ENCODE data around the gene MAP3K4.
"Not testable (repeated sequence)": the region's sequence is repeated elsewhere in the genome, so short reads cannot be mapped to it uniquely, and the experiment has no call there.

MAP3K4 gene

DNA sequence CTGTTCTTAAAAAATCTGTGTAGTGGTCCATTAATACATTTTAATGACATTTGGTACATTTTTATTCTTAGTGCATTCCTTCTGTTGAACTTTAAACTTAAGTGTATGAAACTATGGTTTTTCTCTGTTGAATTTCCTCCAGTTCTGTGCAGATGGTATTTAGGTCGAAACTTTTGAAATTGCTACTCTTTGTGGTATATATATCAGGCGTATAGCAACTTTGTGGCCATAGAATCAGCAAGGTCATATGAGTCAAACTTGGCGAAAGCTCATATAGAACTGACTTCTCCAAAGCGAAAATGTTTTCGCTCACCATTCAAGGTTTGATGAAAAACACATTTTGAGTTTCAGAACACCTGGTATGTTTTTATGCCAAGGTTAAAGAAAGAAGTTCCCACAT lies 93.7 kb downstream of the MAP3K4 start:
- DNase-seq = no peak

DNA sequence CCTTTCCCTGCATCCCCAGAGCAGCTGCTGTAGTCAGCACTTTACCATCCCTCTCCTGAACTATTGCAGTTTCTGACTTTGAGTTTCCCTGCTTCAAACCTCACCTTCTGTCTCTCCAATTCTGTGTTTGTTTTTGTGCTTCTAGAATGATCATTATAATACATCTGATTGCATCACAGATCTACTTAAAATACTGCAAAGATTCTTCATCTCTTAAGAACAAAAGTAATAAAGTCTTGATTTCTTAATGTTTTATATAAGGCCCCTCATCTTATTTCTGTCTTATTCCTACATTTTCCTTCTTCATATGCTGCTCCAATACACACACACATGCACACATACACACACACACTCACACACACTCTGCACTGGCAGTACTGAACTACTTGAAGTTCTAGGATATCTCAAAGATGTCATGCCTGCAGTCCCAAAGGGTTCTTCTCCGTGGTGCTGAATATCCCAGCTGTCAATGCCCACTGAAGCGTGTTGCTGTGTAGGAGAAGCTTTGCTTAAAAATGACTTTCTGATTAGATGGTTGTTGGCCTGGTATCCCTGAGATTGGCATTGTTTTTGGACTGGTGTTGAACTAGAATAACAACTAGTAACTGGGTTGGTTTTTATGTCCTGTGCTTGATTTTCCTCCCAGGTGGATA lies 97.2 kb downstream of the MAP3K4 start:
- DNase-seq = no peak

DNA sequence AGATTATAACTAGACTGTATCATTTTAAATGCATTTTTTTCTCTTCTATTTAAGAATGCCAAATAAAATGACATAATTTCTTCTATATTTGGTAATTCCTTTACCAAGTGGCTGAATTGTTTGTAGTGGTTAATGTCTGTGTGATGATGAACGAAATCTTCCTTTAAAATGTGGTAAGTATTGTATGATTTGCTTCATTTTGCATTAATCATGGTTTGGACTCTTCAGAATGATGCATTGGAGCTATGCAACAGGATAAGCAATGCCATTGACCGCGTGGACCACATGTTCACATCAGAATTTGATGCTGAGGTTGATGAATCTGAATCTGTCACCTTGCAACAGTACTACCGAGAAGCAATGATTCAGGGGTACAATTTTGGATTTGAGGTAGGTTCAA lies 99.6 kb downstream of the MAP3K4 start:
- no peak for DNase-seq

DNA sequence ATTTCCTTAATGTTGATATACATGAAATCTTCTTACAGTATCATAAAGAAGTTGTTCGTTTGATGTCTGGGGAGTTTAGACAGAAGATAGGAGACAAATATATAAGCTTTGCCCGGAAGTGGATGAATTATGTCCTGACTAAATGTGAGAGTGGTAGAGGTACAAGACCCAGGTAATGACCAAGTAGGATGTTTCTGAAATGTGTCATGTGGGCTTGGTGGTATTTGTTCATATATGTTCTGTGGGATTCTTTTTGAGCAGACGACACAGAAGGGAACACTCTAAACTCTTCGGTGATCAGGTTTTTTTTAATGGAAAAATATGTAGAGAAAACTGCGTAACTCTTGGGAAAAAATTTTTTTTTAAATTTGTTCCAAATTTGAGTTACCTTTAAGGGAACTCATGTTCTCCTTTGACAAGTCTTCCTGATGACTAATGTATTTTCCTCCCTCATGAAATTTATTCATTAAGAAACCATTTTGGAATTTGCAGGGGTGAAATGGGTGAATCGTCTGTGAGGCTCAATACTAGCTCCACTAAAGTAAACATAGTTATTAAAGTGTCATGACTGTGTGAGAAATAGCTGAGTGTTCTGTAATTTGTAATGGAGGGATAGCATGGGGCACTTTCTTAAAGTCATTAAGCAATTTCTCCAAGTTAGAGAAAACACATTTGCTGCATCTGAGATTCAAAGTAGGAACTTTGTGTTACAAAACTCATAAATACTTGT lies 100.6 kb downstream of the MAP3K4 start:
- no peak for DNase-seq

DNA sequence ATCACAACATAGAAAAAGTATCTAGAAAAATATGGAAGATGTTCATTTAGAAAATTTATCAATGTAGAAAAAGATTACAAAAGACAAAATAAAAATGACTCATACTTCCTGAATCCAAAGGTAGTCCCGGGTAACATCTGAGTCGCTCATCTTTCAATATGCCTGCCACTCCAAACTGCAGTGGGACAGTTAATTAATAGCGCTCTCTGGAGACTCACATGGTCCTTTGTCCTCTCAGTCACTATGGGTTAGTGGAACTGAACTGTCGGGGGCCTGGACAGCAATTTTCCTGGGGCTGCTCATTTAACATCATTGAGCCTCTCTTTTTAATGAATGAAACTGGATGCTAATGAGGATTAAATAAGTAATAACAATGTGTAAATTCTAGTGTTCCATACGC lies 103.4 kb downstream of the MAP3K4 start:
- no peak for DNase-seq

DNA sequence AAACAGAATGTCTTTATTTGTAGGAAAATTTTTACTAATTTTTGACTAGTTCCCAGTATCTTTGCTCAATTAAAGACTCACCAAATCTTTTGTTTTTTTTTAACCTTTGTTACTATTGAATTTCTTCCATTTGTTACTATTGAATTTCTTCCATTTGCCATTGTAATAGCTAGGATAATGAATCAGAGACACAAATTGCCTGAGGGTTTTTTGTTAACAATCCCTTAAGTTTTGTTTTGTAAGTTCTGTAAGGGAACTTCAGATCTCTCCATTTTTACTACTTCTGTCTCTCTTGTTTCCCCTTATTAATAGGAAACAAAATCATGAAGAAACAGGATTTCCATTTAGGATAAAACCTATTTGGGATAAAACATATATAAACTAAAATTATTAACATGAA lies 104.3 kb downstream of the MAP3K4 start:
- DNase-seq = no peak

DNA sequence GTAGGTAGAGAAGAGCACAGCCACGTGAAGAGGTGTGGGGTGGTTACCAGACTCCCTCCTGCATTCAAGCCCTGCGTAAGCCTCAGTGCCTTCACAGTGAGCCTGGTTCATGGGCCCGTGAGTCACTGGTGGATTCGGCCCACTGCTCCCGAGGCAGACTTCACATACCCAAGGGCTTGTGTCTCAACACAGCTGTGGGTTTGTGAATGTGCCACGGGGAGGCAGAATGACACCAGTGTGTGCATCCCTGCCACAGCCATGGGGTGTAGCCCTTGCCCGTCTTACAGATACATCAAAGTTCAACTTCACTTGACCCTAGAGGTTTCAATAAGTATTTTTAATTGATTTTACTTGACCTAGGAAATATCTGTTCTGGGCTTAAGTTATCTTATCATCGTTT lies 108.5 kb downstream of the MAP3K4 start:
- DNase-seq = no peak

DNA sequence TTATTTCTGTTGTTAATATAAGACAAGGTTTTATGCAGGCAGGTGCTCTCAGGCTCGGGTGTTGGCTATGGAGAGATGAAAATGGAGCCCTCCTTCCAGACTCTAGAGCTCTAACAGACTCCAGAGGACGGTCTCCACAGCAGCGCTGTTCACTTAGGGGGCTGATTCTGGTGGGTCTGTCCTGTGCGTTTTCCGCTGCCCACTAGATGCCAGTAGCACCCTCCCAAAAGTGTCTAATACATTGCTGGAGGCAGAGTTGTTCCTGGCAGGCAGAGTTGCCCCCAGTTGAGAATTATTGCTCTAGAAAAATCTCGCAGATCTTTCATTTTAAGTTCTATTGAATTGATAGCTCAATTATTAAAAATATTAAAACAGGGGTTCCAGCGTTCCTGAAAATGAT lies 109.9 kb downstream of the MAP3K4 start:
- no peak for DNase-seq

DNA sequence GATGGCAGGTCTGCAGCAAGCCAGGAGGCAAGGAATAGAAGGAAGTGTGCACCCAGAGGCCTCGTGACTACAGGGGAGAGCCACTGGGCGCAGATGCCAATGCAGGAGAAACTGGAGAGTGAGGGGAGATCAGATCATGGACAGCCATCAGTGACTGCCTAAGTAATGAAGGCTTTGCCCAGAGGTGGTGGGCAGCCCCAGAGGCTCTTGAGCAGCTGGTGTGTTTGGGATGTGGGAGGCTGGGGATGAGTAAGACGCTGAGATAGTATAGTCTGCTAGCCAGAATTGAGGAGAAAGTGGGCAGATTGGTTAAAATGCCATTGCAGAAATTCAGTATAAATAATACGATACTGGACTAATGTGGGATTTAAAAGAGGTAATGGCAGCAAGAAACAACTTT lies 111.9 kb downstream of the MAP3K4 start:
- no peak for DNase-seq

DNA sequence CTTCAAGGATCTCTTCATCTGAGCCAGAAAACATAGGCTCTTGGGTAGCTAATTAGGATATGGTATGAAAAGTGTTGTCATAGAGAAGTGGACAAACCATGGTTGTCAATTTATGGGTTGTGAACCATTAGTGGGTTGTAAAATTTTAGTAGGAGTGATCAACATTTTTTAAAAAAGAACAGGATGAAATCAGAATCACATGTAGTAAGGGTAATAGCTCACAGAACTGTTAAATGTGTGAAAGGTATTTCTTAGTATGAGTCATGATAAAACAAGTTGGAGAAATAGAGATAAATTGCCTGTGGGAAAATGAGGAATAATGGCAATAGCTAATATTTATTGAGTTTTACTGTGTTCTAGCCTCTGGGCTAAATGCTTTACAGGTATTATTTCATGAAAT lies 113.4 kb downstream of the MAP3K4 start:
- no peak for DNase-seq

DNA sequence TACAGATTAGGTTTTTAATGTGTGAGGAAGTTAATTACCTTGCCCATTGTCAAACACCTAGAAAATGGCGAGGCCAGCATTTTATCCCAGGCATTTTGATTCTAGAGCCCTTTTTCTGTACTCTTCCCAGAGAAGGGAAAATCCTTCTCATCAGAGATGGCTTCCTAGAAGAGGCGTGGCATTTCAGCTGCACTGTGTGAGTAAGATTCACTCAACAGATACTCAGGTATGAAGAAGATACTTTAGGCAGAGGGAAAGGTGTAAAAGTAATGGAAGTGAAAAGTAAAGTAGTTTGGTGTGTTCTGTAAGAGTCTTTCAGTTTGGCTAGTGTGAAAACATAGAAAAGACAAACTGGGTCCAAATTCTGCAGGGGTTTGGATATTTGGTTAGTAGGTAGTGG lies 113.8 kb downstream of the MAP3K4 start:
- no peak for DNase-seq

DNA sequence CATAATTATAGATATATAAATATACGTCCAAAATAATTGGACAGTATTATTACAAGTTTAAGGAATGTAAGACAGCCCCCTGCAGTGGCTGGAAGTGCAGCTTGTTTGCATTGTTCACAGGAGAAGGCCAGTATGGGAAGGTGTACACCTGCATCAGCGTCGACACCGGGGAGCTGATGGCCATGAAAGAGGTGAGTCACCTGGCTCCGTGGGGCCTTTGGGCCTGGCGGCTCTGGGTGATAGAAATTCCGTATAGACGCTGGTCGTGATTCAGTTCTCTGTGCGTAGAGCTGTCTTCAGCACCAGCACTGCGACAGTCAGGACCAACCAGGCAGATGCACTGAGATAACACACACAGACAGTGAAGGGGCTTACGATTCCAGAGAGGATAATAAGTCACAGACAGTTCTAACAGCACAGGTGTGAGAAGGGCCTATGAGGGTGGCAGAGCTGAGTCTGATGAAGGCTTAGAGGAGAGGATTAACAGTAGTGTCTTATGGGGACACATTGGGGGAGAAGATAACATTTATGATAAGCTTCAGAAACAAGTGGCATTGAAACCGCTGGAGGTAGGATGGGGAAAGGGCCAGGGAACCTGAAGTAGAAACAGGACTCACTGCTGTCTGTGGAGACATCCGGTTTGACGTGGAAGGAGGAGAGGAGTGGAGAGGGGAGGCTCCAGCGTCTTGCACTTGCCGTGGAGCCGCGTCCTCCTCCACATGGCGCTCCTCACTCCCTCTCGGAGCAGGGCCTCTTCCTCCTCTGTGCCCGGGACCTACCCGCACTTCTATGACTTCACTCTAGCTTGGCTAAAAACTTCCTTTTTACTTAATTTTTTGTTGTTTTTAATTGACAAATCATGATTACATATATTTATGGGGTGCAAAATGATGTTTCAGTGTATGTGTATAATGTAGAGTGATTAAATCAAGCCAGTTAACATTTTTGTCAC lies 116.5 kb downstream of the MAP3K4 start:
- DNase-seq = no peak

DNA sequence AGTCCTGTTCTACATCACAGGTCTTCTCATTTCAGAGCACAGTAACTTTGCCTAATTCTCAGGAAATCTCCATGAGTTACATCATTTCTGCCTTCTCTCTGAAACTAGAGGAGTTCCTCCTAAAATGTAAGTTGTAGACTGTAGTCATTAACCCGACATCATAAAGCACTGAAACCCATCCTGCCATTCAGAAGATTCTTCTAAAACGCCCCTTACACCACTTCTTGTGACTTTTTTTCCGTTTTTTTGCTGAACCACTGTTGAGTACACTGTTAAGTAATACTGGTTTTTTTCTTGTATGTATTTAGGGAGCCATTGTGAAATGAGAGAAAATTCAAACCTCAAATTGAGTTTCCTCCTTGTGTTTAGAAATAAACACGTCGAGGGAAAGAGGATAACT lies 117.3 kb downstream of the MAP3K4 start:
- no peak for DNase-seq

DNA sequence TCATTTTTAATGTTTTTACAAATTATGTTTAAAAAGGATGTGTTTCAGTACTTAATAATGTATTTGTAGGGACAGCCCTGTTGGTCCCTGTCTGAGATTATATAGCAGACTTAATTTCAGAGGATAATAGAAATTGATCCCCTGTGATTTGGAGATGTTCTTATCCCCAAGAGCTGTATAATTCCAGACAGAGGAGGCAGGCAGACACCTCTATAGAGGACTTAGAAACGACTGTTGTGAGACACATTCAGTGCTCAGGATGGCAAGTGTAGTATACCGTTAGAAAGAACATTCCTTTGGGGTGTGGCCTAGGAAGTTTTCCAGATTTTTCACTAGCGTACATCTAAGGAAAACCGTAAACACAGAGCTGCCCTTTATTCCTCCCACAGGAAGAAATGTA lies 117.8 kb downstream of the MAP3K4 start:
- no peak for DNase-seq

DNA sequence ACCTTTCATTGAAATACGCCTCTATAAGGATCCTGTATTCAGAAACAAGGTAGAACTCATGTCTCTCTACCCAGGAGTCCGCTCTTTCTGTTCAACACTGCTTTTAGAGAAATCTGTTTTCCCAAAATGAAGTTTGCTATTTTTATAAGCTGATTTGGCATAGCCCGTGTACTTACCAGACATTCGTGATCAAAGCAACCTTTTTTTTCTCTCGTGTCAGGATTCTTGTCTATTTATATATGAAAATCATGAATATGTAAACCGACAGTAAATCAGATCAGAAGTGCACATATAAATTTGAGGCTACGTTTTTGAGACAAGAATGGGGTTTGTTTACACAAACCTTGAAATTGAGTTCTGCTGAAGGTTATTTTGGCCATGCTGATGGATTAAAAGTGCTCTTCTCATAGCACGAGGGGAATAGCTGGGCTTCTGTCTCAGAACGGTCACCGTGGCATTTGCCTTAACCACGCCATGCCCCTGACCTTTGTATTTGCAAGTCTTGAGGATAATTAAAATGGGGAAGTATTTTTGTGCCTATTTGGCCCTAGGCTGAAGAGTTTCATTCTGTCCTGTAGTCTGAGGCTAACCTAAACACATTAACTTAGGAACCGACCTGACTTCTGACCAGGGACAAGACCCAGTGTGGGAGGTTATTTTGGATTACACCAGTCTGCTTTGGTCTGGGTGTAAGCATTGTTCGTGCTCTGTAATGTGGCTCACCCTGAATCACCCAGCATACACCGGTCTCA lies 118.6 kb downstream of the MAP3K4 start:
- no peak for DNase-seq

DNA sequence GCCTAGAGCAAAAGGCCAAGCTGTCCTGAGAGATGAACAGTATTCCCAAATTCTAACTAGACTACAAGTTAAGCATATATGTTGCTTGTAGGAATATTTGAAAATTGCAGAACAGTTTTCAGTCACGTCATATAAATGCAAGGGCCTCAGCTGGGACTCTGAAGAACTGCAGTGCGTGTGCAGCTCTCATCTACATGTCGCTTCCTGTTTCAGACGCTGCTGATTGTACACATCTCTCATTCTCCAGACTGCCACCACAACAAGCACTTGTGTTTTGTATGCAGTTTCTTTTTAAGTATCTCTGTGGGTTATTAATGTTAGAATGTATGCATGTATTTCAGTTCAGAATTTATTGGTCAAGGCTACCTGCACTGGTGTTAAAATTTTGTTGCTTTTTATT lies 119.7 kb downstream of the MAP3K4 start:
- DNase-seq = no peak

DNA sequence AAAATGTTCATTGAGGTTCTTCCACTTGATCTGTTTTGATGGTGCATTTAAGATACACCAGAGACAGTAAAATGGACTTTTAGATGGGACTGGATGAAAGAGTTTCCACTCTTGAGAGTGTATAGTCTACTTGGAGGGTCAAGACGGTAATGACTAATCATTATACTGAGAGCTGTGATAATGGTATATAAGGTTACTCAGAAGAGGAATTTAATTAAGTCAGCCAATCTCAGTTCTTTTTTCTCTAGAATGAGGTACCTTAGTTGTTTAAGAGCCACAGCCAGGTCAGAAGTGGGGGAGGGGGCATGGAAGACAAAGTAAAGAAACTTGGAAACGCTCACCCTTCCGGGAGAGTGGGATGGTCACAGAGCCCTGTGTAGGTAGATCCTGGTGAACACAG lies 123.9 kb downstream of the MAP3K4 start:
- no peak for DNase-seq

DNA sequence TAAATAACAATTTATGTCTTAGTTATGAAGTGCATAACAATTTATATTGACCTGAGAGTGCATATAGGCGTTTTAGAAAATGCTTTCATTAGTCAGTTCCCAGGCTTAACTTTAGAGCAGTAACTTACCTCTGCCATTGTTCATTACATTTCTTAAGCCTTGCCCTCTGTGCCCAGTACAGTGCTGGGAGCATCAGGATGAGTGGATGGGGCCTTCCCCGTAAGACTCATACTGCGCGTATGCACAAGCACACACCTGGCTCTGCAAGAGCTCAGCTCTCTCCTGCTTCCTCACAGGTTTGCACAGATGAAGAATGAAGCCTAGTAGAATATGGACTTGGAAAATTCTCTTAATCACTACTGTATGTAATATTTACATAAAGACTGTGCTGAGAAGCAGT lies 125.0 kb downstream of the MAP3K4 start:
- no peak for DNase-seq

DNA sequence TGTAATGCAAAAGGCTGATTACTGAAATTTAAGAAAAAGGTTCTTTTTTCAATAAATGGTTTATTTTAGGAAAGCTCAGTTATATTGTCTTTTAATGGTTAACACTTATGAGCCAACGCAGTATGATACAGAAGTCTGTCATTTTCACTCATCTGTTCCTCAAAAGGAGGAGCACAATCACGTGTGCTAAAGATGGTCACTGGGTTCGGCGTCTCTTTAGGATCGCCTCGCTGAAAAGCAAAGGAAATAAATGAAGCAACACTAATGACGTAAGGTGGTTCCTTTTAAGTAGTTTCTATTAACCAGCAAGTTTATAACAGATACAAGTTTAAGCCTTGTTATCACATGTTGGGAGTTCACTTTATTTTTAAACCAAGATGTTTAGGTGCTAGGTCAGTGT lies 125.7 kb downstream of the MAP3K4 start:
- no peak for DNase-seq

DNA sequence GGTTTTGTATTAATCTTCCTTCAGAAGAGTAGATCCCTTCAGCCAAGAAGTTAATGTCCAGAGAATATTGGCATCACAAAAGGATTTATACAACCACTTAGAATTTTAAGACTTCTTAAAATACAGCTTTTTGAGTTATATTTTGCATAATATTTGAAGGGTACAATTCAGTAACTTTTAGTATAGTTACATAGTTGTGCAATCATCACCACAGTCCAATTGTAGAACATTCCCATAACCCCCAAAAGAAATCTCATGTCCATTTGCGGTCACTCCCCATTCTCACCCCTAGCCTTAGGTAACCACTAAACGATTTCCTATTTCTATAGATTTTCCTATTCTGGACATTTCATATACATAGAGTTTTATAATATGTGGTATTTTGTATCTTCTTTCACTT lies 126.4 kb downstream of the MAP3K4 start:
- no peak for DNase-seq

DNA sequence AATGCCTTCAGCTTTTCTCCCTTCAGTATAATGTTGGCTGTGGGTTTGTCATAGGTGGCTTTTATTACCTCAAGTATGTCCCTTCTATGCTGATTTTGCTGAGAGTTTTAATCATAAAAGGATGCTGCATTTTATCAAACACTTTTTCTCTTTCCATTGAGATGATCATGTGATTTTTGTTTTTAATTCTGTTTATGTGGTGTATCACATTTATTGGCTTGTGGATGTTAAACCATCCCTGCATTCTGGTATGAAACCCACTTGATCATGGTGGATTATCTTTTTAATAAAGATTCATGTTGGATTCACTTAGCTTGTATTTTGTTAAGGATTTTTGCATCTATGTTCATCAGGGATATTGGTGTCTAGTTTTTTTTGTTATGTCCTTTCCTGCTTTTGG lies 131.8 kb downstream of the MAP3K4 start:
- DNase-seq = not testable (repeated sequence)

DNA sequence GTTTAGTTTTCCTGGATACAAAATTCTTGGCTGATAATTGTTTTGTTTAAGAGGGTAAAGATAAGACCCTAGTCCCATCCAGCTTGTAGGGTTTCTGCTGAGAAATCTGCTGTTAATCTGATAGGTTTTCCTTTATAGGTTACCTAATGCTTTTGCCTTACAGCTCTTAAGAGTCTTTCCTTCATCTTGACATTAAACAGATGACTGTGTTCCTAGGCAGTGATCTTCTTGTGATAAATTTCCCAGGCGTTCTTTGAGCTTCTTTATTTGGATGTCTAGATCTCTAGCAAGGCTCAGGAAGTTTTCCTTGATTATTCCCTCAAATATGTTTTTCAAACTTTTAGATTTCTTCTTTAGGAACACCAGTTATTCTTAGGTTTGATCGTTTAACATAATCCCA lies 134.0 kb downstream of the MAP3K4 start:
- no peak for DNase-seq

DNA sequence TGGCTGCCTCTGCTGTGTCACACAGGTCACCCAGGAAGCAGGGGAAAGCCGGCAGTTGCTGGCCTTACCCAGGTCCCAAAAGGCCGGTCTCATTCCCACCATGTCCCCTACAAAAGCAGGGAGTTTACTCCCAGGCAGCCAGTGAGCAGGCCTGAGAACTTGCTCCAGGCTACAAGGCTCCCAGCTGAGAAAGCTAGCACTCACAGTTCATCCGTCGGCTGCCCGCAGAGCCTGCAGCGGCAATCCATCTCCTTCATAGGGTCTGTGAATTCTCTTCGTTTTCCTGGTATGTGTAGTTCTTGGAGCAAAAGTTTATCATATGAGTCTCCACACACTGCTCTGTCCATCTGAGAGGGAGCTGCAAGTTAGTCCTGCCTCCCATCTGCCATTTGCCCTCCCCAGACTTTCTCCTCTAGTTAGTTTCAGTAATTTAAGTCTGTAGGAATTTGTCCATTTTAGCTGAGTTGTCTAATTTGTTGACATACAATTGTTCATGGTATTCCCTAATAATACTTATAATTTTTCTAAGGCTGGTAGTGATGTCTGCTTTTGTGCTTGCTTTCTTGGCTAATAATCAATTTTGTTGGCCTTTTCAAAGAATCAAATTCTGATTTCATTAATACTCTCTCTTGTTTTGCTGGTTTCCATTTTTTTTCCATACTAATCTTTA lies 135.6 kb downstream of the MAP3K4 start:
- no peak for DNase-seq

All from NCI-H1105 treated with DMSO at 0.1 percent for 48 hours (cell line).